ENCODE measurements around the gene MCM8.

MCM8 gene

DNA sequence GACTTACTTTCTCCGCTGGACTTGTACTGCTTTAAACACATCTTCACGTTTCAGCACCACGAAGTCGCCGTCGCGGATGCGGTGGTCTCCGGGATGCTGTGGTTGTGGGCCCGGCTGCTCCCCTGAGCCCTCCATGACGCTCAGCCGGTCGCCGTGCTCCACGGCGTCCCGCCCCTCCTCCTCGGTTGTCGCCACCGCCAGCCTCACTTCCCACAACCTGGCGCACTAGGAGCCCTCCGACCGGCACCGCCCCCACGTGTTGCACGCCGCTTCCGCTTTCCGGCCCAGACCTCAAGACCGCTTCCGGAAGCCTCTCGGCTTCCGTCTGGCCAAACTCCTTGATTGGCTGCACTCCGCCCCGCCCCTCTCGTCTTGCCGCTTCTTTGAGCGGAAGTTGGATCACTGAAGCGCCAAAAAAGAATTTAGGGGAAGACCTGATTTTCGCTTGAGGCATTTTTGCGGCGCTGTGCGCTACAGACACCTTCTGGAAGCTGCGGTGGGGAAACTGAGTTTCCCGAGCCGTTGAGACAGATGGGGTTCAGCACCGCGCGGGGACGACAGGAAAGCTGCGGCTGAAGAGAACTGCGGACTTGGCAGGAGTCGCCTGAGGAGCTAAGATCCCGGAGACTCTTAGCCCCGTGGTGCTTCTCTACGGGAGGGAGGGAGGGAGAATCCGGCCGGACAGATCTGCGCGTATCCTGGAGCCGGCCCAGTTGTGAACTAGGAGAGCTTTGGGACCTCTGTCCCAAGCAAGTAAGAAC lies at the start of gene MCM8, which contains the start of gene TRMT6:
TSS of gene MCM8 (plus strand) at position 382 of the 761 bp plus-strand sequence. CDS start 1,364 bp downstream, outside the sequence.
TSS of gene TRMT6 (minus strand) at position 263 of the 761 bp plus-strand sequence. CDS start at position 135, 128 bp downstream.
- Histone ChIP-seq H3K27me3 (no peaks in the 10 kb centered on the region), H3K9me3 (no peaks in the 10 kb centered on the region), H3K27ac (peak within 1 kb of the TSS; percentile 74 to 75), H3K4me1 (peaks cover 0 to 25% (median 19%) of the 10 kb centered on the region in 4 donors), H3K36me3 (peaks cover 10 to 44% (median 19%) of the 10 kb centered on the region in 3 donors), H3K4me3 (peak within 1 kb of the TSS; percentile 63 to 91)
- intact Hi-C loops (cut with DNase I; ENCODE audit: low total_unique reads): no loop called here
- TF ChIP-seq, protein P1, sequence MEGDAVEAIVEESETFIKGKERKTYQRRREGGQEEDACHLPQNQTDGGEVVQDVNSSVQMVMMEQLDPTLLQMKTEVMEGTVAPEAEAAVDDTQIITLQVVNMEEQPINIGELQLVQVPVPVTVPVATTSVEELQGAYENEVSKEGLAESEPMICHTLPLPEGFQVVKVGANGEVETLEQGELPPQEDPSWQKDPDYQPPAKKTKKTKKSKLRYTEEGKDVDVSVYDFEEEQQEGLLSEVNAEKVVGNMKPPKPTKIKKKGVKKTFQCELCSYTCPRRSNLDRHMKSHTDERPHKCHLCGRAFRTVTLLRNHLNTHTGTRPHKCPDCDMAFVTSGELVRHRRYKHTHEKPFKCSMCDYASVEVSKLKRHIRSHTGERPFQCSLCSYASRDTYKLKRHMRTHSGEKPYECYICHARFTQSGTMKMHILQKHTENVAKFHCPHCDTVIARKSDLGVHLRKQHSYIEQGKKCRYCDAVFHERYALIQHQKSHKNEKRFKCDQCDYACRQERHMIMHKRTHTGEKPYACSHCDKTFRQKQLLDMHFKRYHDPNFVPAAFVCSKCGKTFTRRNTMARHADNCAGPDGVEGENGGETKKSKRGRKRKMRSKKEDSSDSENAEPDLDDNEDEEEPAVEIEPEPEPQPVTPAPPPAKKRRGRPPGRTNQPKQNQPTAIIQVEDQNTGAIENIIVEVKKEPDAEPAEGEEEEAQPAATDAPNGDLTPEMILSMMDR (IDR thresholded peaks at IDR 0.05): no peak
- peak; percentile 97 for DNase-seq

DNA sequence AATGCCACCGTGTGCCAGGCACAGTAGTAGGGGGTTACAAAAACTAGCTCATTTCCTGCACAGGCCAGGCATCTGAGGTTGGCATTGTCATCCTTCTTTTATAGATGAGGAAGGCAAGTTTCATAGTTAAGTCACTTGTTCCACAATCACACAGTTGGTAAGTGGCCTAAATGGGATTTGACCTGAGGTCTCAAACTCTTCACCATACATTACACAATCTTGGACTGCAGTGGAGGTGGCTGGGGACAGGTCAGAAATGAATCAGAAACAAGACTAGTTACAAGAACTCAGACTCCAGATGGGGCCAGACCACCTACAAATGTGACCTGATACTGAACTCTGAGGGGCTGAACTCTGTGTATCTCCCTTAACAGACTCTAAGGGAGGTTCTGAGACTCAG lies 49.5 kb upstream of the MCM8 start:
- Histone ChIP-seq H3K27ac (no peak overlapping the region), H3K4me1 (no peaks in the 10 kb centered on the region), H3K27me3 (peaks cover 0 to 3% of the 10 kb centered on the region in 2 donors), H3K4me3 (no peak overlapping the region), H3K36me3 (no peaks in the 10 kb centered on the region), H3K9me3 (no peaks in the 10 kb centered on the region)
- no peak for DNase-seq
- intact Hi-C loops (cut with DNase I; ENCODE audit: low total_unique reads): no loop called here
- TF ChIP-seq, protein P1 (IDR thresholded peaks at IDR 0.05): no peak

DNA sequence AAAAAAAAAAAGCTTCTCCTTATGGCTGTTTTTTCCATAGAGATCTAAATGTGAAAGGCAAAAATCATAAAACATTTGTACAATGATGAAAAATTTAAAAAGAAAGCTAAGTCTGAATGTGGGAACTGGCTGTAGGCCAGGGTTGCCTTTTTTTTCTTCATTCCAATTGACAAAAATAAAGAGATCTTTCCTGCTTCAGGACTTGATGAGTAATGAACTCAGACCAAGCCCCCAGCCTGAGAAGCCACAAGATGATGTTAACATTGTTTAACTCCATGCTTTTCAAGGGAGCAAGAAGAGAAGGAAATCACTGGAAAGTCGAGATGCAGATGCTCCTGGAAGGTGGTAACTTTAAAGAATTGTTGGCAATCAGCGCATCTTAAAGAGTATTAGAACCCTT lies 41.5 kb upstream of the MCM8 start:
- Histone ChIP-seq H3K27ac (no peak overlapping the region), H3K4me3 (no peak overlapping the region), H3K4me1 (peaks cover 0 to 9% (median 4%) of the 10 kb centered on the region in 4 donors), H3K36me3 (no peaks in the 10 kb centered on the region), H3K9me3 (no peaks in the 10 kb centered on the region), H3K27me3 (peaks cover 0 to 39% of the 10 kb centered on the region in 2 donors)
- DNase-seq: no peak
- TF ChIP-seq, protein P1 (IDR thresholded peaks at IDR 0.05): no peak
- intact Hi-C loops (cut with DNase I; ENCODE audit: low total_unique reads): no loop called here

DNA sequence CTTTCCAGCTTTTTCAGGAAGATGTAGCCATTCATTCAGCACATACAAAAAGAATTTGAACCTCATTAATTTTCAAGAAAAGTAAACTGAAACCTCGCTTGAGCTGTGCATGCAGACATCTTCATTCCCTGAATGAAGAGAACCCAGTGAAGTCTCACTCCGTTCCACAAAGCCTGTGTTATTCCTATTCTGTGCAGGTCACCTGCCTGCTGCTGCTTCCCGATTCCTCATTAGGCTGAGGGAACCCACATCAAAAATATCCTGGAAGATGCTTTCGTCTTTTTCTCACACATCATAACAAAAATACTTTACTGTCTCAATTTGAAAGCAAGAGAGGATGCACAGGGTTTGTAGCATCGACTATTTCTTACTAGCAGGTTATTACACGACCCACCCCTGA lies 40.3 kb upstream of the MCM8 start:
- Histone ChIP-seq H3K4me1 (peaks cover 0 to 9% (median 4%) of the 10 kb centered on the region in 4 donors), H3K36me3 (no peaks in the 10 kb centered on the region), H3K27me3 (peaks cover 0 to 37% of the 10 kb centered on the region in 2 donors), H3K9me3 (no peaks in the 10 kb centered on the region), H3K4me3 (no peak overlapping the region), H3K27ac (no peak overlapping the region)
- TF ChIP-seq, protein P1 (IDR thresholded peaks at IDR 0.05): no peak
- DNase-seq: no peak
- intact Hi-C loops (cut with DNase I; ENCODE audit: low total_unique reads): no loop called here

DNA sequence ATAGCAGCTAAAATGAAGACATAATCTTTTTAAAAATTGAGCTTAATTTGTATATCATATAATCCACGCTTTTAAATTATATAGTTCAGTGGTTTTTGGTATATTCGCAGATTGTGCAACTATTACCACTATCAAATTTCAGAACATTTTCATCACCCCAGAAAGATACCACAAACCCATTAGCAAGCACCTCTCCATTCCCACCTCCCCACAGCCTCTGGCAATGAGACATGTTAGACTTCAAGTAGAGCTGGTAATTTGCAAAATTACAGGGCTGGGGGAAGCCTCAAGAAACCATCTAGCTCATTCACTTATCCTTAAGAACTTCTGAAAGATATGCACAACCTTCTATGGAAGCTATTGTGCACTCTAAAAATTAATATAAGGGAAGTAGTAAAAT lies 37.3 kb upstream of the MCM8 start:
- Histone ChIP-seq H3K27ac (no peak overlapping the region), H3K27me3 (peaks cover 0 to 31% of the 10 kb centered on the region in 2 donors), H3K4me1 (peaks cover 0 to 9% (median 4%) of the 10 kb centered on the region in 4 donors), H3K9me3 (no peaks in the 10 kb centered on the region), H3K4me3 (no peak overlapping the region), H3K36me3 (no peaks in the 10 kb centered on the region)
- TF ChIP-seq, protein P1 (IDR thresholded peaks at IDR 0.05): no peak
- no peak for DNase-seq
- intact Hi-C loops (cut with DNase I; ENCODE audit: low total_unique reads): no loop called here
